PFSK-1 (cell line): ENCODE results near the gene CREM.

Source experiments
- FOXP2 ChIP-seq: optimal IDR thresholded peaks from 2 replicates; pipeline ENCODE3; 2011; ENCODE audit warnings: borderline replicate concordance, control low read depth, inconsistent platforms; ENCODE audit not compliant: insufficient read depth; ENCODE audit errors: extremely low read length, extremely low read depth
- TAF1 ChIP-seq: IDR thresholded peaks from 2 replicates; pipeline ENCODE4 v1.6.1; 2012; ENCODE audit warnings: low read length, control low read depth, borderline replicate concordance; ENCODE audit not compliant: insufficient read depth

GRCh38 chr10:35132727-35133126 lies 6.1 kb downstream of the CREM start:
- TF ChIP-seq FOXP2 (no peak), TAF1 (no peak)
